ENCODE measurements around the gene CASP10. TPM values are rescaled to one million over a fixed set of nuclear protein-coding genes. Genes with fewer than 3 reads are reported as not detected.

Gene CASP10
- total and polyA plus RNA-seq, 2 of the 8 experiments (the other 6 are each of a cell fraction or from before 2014, with no cell fraction given), result 2.3 to 4.0 TPM

DNA sequence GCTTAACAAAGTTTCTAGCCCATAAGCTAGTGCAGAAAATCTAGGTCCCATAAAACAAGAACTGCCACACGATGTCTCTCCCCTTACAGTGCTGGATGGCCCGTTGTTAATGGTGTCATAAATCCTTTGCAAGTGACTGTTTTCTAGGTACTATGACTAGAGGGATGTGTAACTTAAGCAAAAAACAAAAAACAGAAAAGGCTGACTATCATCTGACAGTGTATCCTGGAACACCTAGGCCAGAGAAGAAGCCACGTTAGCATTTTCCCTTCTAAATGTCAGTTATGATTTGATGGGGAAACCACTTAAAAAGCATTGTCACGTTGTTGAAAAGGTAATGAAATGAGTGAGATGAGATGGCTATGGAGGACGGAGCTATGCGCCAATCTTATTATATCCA lies 79.8 kb downstream of the CASP10 start (continued):
- TF ChIP-seq EP300 (IDR thresholded peaks at IDR 0.05; ENCODE audit: borderline replicate concordance in 1 of 2, low read depth in 2 of 2, low read length in 2 of 2) (no peak), ZNF274 (IDR thresholded peaks at IDR 0.05; ENCODE audit: borderline replicate concordance, extremely low read depth, low read length) (no peak), HDAC6 (IDR thresholded peaks at IDR 0.05; ENCODE audit: low read depth, low read length) (no peak), CBX5 (IDR thresholded peaks at IDR 0.05; ENCODE audit: low read depth, low read length) (no peak), SIN3A (conservative IDR thresholded peaks at IDR 0.05 in 1 of 2, IDR thresholded peaks at IDR 0.05 in 1 of 2; ENCODE audit: low read depth in 1 of 2, low read length in 2 of 2) (no peak)

All from H1 (cell line).